ENCODE measurements around the gene CD3E. TPM values are rescaled to one million over a fixed set of nuclear protein-coding genes. Genes with fewer than 3 reads are reported as not detected.

CD3E gene
- total RNA-seq, 3 donors from 2014 or later, result 0.66 to 6.0 (median 2.1) TPM

- H3K36me3 ChIP-seq, result no peaks in the 10 kb centered on the region
- H3K27ac ChIP-seq, result no peak overlapping the region
- intact Hi-C loops (cut with DNase I; ENCODE audit: low total_unique reads), result no loop called here
- TF ChIP-seq POLR2A (IDR thresholded peaks at IDR 0.05) (no peak), POLR2AphosphoS5 (IDR thresholded peaks at IDR 0.05) (no peak), CTCF (IDR thresholded peaks at IDR 0.05) (no peak)
- H3K9me3 ChIP-seq, result no peaks in the 10 kb centered on the region
- no peaks in the 10 kb centered on the region for H3K4me1 ChIP-seq
- H3K27me3 ChIP-seq, result no peaks in the 10 kb centered on the region
- no peak overlapping the region for H3K4me3 ChIP-seq
- no peak for DNase-seq (ENCODE audit: low spot score in 2 of 2)
These were observed 17.0 kb downstream of the CD3E start for GRCh38 chr11:118321386-118322082.

- H3K27ac ChIP-seq, result no peak overlapping the region
- intact Hi-C loops (cut with DNase I; ENCODE audit: low total_unique reads), result no loop called here
- H3K9me3 ChIP-seq, result no peaks in the 10 kb centered on the region
- no peak overlapping the region for H3K4me3 ChIP-seq
- H3K4me1 ChIP-seq, result no peaks in the 10 kb centered on the region
- TF ChIP-seq CTCF (IDR thresholded peaks at IDR 0.05) (no peak), POLR2A (IDR thresholded peaks at IDR 0.05) (no peak), POLR2AphosphoS5 (IDR thresholded peaks at IDR 0.05) (no peak)
- H3K27me3 ChIP-seq, result no peaks in the 10 kb centered on the region
- H3K36me3 ChIP-seq, result no peaks in the 10 kb centered on the region
- DNase-seq (ENCODE audit: low spot score in 2 of 2), result no peak
These were observed 18.2 kb downstream of the CD3E start for GRCh38 chr11:118322721-118323120.

- no peaks in the 10 kb centered on the region for H3K9me3 ChIP-seq
- DNase-seq (ENCODE audit: low spot score in 2 of 2), result no peak
- H3K36me3 ChIP-seq, result no peaks in the 10 kb centered on the region
- intact Hi-C loops (cut with DNase I; ENCODE audit: low total_unique reads), result no loop called here
- no peak overlapping the region for H3K27ac ChIP-seq
- no peak for TF ChIP-seq CTCF (IDR thresholded peaks at IDR 0.05)
- no peak for TF ChIP-seq POLR2A (IDR thresholded peaks at IDR 0.05)
- TF ChIP-seq POLR2AphosphoS5 (IDR thresholded peaks at IDR 0.05), result no peak
- no peaks in the 10 kb centered on the region for H3K27me3 ChIP-seq
- H3K4me1 ChIP-seq, result no peaks in the 10 kb centered on the region
- H3K4me3 ChIP-seq, result no peak overlapping the region
These were observed 20.8 kb downstream of the CD3E start for GRCh38 chr11:118325283-118325682.

GRCh38 chr11:118328745-118329144 is 24.2 kb downstream of the CD3E start:
- Histone ChIP-seq H3K9me3 (no peaks in the 10 kb centered on the region), H3K27me3 (no peaks in the 10 kb centered on the region), H3K4me3 (no peak overlapping the region), H3K27ac (no peak overlapping the region), H3K36me3 (no peaks in the 10 kb centered on the region), H3K4me1 (no peaks in the 10 kb centered on the region)
- no peak for TF ChIP-seq POLR2A (IDR thresholded peaks at IDR 0.05)
- no peak for TF ChIP-seq POLR2AphosphoS5 (IDR thresholded peaks at IDR 0.05)
- no peak for TF ChIP-seq CTCF (IDR thresholded peaks at IDR 0.05)
- intact Hi-C loops (cut with DNase I; ENCODE audit: low total_unique reads), result no loop called here
- no peak for DNase-seq (ENCODE audit: low spot score in 2 of 2)

GRCh38 chr11:118334745-118335144 is 30.2 kb downstream of the CD3E start:
- Histone ChIP-seq H3K9me3 (no peaks in the 10 kb centered on the region), H3K36me3 (no peaks in the 10 kb centered on the region), H3K27ac (no peak overlapping the region), H3K4me3 (no peak overlapping the region), H3K4me1 (no peaks in the 10 kb centered on the region), H3K27me3 (no peaks in the 10 kb centered on the region)
- no peak for TF ChIP-seq POLR2AphosphoS5 (IDR thresholded peaks at IDR 0.05)
- TF ChIP-seq POLR2A (IDR thresholded peaks at IDR 0.05), result no peak
- TF ChIP-seq CTCF (IDR thresholded peaks at IDR 0.05), result no peak
- intact Hi-C loops (cut with DNase I; ENCODE audit: low total_unique reads), result no loop called here
- DNase-seq (ENCODE audit: low spot score in 2 of 2), result no peak
